HEK293T (cell line): ENCODE measurements around the gene STAT6.

Experiments used
- ARNT ChIP-seq: fragments of 450-650 bp; IDR thresholded peaks from 2 replicates; pipeline ENCODE4 v1.6.1; 2017; ENCODE audit warnings: mild to moderate bottlenecking
- CTBP1 ChIP-seq: fragments of 450-650 bp; IDR thresholded peaks from 2 replicates; pipeline ENCODE4 v1.6.1; 2016; ENCODE audit warnings: borderline replicate concordance
- ELF4 ChIP-seq: fragments of 450-650 bp; IDR thresholded peaks from 2 replicates; pipeline ENCODE4 v1.6.1; 2017; ENCODE audit warnings: antibody characterized with exemption
- FOXA1 ChIP-seq: fragments of 450-650 bp; IDR thresholded peaks from 2 replicates; pipeline ENCODE4 v1.6.1; 2016; ENCODE audit warnings: mild to moderate bottlenecking
- FOXK2 ChIP-seq: fragments of 450-650 bp; IDR thresholded peaks from 2 replicates; pipeline ENCODE4 v1.6.1; 2016; ENCODE audit warnings: mild to moderate bottlenecking
- SP1 ChIP-seq: fragments of 450-650 bp; IDR thresholded peaks from 2 replicates; pipeline ENCODE4 v1.6.1; 2017
- SUZ12 ChIP-seq: fragments of 450-650 bp; IDR thresholded peaks from 2 replicates; pipeline ENCODE4 v1.6.1; 2016; ENCODE audit warnings: mild to moderate bottlenecking

- TF ChIP-seq FOXA1 = no peak
- no peak for TF ChIP-seq SP1
- TF ChIP-seq SUZ12 = no peak
- no peak for TF ChIP-seq ELF4
- TF ChIP-seq CTBP1 = no peak
- no peak for TF ChIP-seq FOXK2
- no peak for TF ChIP-seq ARNT
Observed at GRCh38 chr12:57131896-57132744, 21.0 kb upstream of the STAT6 start.
